HG03108 (cell line): ENCODE results near the gene ADCK1.
"Not testable (repeated sequence)": the region's sequence is repeated elsewhere in the genome, so short reads cannot be mapped to it uniquely, and the experiment has no call there.

Source experiments
- ATAC-seq: cut with Tn5 transposase; IDR thresholded peaks from one replicate; pipeline ENCODE4 v1.9.1; 2021; ENCODE audit warnings: moderate library complexity; ENCODE audit not compliant: unreplicated experiment

The ADCK1 gene

GRCh38 chr14:77892890-77893484 is 93.1 kb downstream of the ADCK1 start:
- no peak for ATAC-seq

DNA sequence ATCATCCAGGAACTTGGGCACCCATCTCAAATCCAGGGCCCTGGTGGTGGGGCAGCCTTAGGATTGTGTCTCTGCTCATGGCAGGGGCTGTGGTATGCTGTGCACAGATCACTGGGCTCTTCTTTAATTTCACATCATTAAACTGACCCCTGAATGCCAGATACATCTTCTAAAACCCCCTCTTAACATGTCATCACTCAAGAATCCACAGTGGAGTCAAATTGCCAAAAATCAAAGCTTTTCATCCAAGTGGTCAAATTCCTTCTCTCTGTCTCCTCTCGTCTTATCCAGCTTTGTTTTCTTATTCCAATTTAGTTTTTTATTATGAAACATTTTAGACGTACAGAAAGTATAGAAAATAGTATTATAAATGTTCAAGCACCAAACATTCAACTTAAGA is 97.5 kb downstream of the ADCK1 start:
- no peak for ATAC-seq

- no peak for ATAC-seq
Observed at GRCh38 chr14:77902811-77903210, 102.9 kb downstream of the ADCK1 start.

DNA sequence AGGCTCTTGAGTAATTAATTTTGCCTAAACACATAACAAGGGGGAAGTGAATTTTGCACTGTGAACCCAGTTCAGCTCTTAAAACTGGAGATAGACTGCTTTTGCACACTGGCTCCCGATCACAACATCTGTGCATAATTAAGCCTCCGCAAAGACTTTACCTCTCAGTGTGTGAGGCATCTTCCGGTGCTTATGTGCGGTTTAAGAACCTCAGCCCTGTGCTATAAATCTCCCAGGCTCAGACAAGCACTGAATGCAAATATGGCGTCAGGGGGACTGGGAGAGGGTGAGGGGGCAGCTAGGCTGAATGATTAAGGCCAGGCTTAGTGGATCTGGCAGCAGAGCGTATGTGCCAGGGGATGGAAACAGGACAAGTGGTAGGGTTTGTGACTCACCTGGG is 103.3 kb downstream of the ADCK1 start:
- ATAC-seq, result no peak

- ATAC-seq, result no peak
Observed at GRCh38 chr14:77903937-77904617, 104.2 kb downstream of the ADCK1 start.

GRCh38 chr14:77906446-77906845 is 106.5 kb downstream of the ADCK1 start:
- ATAC-seq, result no peak

DNA sequence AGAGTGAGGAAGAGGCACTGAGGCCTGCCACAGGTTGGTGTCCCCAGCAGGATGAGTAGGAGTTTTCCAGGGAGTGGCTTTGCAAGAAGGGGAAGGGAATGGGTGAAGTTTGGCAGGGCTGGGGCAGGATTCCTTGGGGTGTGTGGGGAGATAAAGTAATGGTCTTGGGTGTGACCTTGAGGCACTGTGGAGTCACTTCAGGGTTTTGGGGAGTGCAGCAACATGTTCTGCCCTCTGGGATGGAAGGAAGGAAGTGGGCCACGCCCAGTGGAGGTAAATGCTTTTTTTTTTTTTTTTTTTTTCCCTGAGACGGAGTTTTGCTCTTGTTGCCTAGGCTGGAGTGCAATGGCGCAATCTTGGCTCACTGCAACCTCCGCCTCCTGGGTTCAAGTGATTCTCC is 108.9 kb downstream of the ADCK1 start:
- ATAC-seq, result no peak

DNA sequence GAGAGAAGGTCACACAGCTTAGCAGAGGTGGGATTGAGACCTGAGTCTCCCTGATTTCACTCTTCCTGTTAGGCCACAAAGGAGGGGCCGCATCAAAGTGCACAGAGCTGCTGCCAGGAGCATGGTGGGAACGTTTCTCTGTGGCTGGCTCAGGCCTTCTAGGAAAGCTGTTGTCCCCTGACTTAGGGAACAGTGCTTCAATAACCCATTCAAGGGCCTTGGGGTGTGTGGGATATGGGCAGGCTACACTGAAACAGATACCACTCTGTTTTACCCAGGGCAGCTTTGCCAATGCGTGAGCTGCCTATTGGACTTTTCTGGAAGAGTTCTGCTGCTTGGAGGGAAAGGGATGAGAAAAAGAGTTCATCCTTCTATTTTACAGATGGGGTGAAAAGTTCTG is 110.0 kb downstream of the ADCK1 start:
- ATAC-seq, result no peak

DNA sequence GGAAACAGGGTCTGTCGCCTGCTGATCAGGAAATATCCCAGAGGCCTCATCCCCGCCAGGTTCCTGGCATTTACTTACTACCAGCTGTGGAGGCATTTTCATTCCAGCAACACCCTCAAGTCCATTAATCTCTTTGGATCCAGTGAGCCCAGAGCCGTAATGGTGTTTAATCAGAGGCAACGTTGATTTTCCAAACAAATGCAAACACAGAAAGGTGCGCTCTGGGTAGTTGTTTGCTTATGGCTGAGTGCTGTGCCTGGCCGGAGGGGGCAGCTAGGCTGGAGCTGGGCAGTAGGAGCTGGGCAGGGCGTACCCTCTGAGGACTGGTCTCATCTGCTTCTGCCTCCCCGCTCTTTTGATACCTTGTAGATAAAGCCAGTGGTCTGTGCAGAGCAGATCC is 110.6 kb downstream of the ADCK1 start:
- no peak for ATAC-seq

DNA sequence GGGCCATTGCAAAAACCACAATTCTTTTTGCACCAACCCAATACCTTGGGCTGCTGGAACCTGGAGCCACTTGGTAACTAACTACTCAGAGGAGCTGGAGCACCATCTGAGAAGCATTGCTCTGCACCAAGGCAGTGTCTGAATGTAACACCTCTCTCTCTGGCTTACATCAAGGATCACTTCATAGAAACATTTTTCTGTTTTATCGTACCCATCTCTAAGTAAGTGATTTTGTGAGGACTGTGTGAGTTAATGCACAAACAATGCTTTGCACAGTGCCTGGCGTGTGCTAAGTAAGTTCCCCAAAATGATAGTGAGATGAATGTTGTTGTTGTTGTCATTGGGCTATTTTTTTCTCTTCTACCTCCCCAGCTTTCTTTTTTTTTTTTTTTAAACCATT is 111.4 kb downstream of the ADCK1 start:
- no peak for ATAC-seq

DNA sequence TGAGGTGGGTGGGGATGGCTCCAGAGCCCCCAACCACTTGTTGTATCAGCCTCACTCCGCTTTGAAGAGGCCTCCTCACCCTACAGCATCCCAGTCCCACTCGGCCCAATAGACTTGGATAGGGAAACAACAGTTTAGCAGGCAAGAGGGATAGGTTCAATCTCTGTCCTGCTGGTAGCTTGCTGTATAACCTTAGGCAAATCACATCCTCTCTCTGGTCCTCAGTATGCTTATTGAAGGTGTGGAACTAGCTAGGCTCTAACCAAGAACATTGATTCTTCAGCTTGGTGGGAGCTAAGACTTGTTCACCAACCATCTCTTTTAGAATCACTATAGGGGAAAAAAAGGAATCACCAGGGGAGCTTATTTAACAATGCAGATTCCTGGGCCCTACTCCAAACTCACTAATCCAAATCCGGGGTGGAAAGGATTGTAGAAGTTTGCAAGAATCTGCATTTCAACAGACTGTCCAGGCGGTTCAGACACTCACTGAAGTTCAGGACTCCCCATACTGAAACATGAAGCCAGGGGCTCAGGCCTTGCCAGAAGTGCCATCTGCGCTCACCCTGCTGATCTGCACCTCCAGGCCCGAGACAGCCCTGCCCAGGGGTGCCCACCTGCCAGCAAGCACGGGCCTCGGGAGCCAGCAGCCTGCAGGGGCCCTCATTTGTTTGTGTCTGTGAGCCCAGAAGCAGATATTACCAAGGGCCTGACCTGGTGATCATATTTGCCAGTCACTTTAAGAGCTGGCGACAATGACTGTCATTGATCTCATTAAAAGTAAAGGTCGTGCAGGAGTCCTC is 113.0 kb downstream of the ADCK1 start:
- ATAC-seq, result no peak

- no peak for ATAC-seq
Observed at GRCh38 chr14:77914073-77914721, 114.3 kb downstream of the ADCK1 start.

DNA sequence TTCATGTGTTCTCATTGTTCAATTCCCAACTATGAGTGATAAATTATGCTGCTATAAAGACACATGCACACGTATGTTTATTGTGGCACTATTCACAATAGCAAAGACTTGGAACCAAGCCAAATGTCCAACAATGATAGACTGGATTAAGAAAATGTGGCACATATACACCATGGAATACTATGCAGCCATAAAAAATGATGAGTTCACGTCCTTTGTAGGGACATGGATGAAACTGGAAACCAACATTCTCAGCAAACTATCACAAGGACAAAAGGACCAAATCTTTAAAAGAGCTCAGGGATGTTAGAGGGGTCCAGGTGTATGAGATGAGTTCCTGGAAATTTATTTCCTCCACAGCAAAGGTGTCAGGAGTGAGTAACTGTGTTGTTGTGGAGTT is 115.5 kb downstream of the ADCK1 start:
- not testable (repeated sequence) for ATAC-seq

DNA sequence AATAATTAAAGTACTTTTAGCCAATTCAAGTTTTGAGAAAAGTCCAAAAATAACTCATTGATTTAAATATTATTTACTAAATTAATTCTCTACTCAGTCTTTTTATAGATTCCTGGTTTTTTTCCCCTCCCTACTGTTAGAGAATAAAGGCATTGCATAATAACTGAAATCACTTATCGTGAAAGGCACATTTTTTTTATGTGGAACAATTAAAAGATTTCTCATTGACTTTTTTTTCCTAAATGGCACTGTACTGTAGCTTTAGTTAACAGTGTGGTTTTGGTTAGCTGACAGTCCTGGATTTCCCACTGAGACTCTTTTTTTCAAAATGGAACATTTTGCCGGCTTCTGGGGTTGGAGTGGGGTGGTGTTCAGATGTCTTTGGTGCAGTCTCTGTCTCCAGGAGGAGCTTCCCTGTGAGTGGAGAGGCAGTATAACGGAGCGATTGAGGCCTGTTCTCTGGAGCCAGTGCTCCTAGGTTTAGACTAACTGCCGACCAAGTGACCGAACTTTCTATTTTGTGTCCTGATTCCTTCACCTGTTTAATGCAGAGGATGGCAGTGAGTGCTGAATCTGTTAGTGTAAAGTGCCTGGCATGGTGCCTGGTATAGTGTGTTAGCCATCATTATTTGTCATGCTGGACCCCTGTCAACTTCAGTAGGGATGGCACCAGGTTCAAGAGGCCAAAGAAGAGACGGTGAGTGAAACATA is 117.7 kb downstream of the ADCK1 start:
- no peak for ATAC-seq

- no peak for ATAC-seq
Observed at GRCh38 chr14:77918448-77918847, 118.5 kb downstream of the ADCK1 start.

- ATAC-seq, result no peak
Observed at GRCh38 chr14:77920312-77920711, 120.4 kb downstream of the ADCK1 start.

DNA sequence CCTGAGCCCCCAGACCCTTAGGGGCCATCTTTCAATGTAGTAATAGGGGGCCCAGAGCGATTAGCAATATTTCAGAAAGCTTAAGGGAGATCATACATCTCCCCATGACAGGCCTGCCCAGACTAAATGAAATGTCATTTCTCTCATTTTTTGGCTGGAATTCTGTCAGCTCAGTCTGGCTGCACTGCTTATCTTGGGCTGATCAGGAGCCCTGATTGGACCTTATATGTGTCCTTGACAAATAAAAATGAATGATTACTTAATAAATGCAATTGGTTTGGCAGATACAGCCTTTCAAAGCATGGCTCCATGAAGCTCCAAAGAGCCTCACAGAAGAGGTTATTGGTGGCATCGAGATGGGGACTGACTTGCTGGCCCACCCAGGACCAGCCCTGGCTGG is 121.9 kb downstream of the ADCK1 start:
- no peak for ATAC-seq

GRCh38 chr14:77923131-77923936 is 123.4 kb downstream of the ADCK1 start:
- ATAC-seq, result no peak

GRCh38 chr14:77924141-77924948 is 124.4 kb downstream of the ADCK1 start:
- ATAC-seq, result no peak
